CD14-positive monocyte (primary cell): ENCODE results near the gene OVCA2. TPM values are rescaled to one million over a fixed set of nuclear protein-coding genes. Genes with fewer than 3 reads are reported as not detected.

Experiments used
- DNase-seq, 3 donors: peaks; one replicate each; pipeline ENCODE4 v3.0.0-alpha.2; 2011 to 2022
- H2AFZ ChIP-seq: 2 replicates; pipeline ENCODE4 v1.6.0; 2012; ENCODE audit warnings: mild to moderate bottlenecking, low read depth, low read length, inconsistent platforms; ENCODE audit not compliant: insufficient read depth, poor library complexity, severe bottlenecking
- H3K27ac ChIP-seq, 2 donors: 1 replicate in 1 of 2; 2 replicates in 1 of 2; pipeline ENCODE4 v1.5.1; 2012 to 2013; ENCODE audit warnings: low read length in 2 of 2, control low read depth in 1 of 2, inconsistent platforms in 1 of 2, low read depth in 1 of 2, mild to moderate bottlenecking in 1 of 2
- H3K27me3 ChIP-seq, 2 donors: one replicate each; pipeline versions ENCODE4 v1.6.0 to v1.6.1; 2011 to 2013; ENCODE audit warnings: low read length in 2 of 2; ENCODE audit not compliant: control insufficient read depth in 2 of 2, insufficient read depth in 2 of 2
- H3K36me3 ChIP-seq, 2 donors: replicated peaks in 1 of 2; 1 replicate in 1 of 2; 2 replicates in 1 of 2; pipeline versions ENCODE4 v1.5.1 to v1.6.1; 2012 to 2013; ENCODE audit warnings: low read length in 2 of 2, control low read depth in 1 of 2, inconsistent platforms in 1 of 2, mild to moderate bottlenecking in 1 of 2; ENCODE audit not compliant: insufficient read depth in 2 of 2, control insufficient read depth in 1 of 2
- H3K4me1 ChIP-seq, 2 donors: 1 replicate in 1 of 2; 2 replicates in 1 of 2; pipeline versions ENCODE4 v1.5.1 to v1.6.1; 2012 to 2013; ENCODE audit warnings: low read length in 2 of 2, control low read depth in 1 of 2, inconsistent platforms in 1 of 2, mild to moderate bottlenecking in 1 of 2, moderate library complexity in 1 of 2; ENCODE audit not compliant: insufficient read depth in 2 of 2, control insufficient read depth in 1 of 2
- H3K4me2 ChIP-seq: replicated peaks from 2 replicates; pipeline ENCODE3; 2012; ENCODE audit warnings: low read length, moderate library complexity, mild to moderate bottlenecking; ENCODE audit not compliant: poor library complexity, severe bottlenecking; ENCODE audit errors: extremely low read depth
- H3K4me3 ChIP-seq, 3 experiments: fragments of 200-600 bp in 1 of 3; sonication (generic) in 1 of 3; replicated peaks in 1 of 3; 1 replicate in 2 of 3; 2 replicates in 1 of 3; pipeline ENCODE4 v1.5.1; 2011 to 2013; ENCODE audit warnings: low read length in 3 of 3, mild to moderate bottlenecking in 3 of 3, control low read depth in 2 of 3, low read depth in 2 of 3, inconsistent platforms in 1 of 3, moderate library complexity in 1 of 3
- H3K79me2 ChIP-seq: 2 replicates; pipeline ENCODE4 v1.6.0; 2012; ENCODE audit warnings: mild to moderate bottlenecking, control low read depth, inconsistent platforms, low read length, moderate library complexity; ENCODE audit not compliant: insufficient read depth
- H3K9ac ChIP-seq: 2 replicates; pipeline ENCODE4 v1.6.0; 2017; ENCODE audit warnings: low read length, mild to moderate bottlenecking; ENCODE audit not compliant: insufficient read depth, poor library complexity, severe bottlenecking
- H3K9me3 ChIP-seq, 2 donors: replicated peaks in 1 of 2; 1 replicate in 1 of 2; 2 replicates in 1 of 2; pipeline versions ENCODE4 v1.5.1 to v1.6.1; 2012 to 2013; ENCODE audit warnings: low read length in 2 of 2, control low read depth in 1 of 2; ENCODE audit not compliant: control insufficient read depth in 1 of 2, insufficient read depth in 1 of 2
- H4K20me1 ChIP-seq: 2 replicates; pipeline ENCODE4 v1.6.0; 2012; ENCODE audit warnings: mild to moderate bottlenecking, low read length, control low read depth, moderate library complexity; ENCODE audit not compliant: insufficient read depth
- H3K27ac Mint-ChIP-seq, 7 donors: one replicate each; pipeline ENCODE4 v1.8.0; 2020; ENCODE audit warnings: mild to moderate bottlenecking in 7 of 7, mixed read lengths in 7 of 7, moderate library complexity in 6 of 7, inconsistent platforms in 2 of 7
- H3K27me3 Mint-ChIP-seq, 3 donors: one replicate each; pipeline ENCODE4 v1.8.0; 2021 to 2022; ENCODE audit warnings: low read depth in 3 of 3, mild to moderate bottlenecking in 3 of 3, mixed read lengths in 3 of 3, moderate library complexity in 3 of 3, inconsistent platforms in 1 of 3
- H3K36me3 Mint-ChIP-seq, 2 donors: one replicate each; pipeline ENCODE4 v1.8.0; 2020; ENCODE audit warnings: mixed read lengths in 2 of 2, inconsistent platforms in 1 of 2, mild to moderate bottlenecking in 1 of 2
- H3K4me1 Mint-ChIP-seq: one replicate; pipeline ENCODE4 v1.8.0; 2020; ENCODE audit warnings: mild to moderate bottlenecking, mixed read lengths
- H3K4me3 Mint-ChIP-seq, 2 donors: one replicate each; pipeline ENCODE4 v1.8.0; 2020; ENCODE audit warnings: mild to moderate bottlenecking in 2 of 2, mixed read lengths in 2 of 2, moderate library complexity in 1 of 2
- H3K9me3 Mint-ChIP-seq, 7 donors: one replicate each; pipeline ENCODE4 v1.8.0; 2020 to 2022; ENCODE audit warnings: mixed read lengths in 7 of 7, mild to moderate bottlenecking in 6 of 7, moderate library complexity in 6 of 7, inconsistent platforms in 2 of 7
- CTCF ChIP-seq: fragments of 200-600 bp; IDR thresholded peaks from one replicate; pipeline ENCODE4 v1.8.0; 2022; ENCODE audit warnings: antibody characterized with exemption, mild to moderate bottlenecking
- WGBS: methylation state at CpG from one replicate; pipeline ENCODE4 v1.1.5; 2013; ENCODE audit warnings: missing lambda C conversion rate; ENCODE audit not compliant: insufficient coverage; 5-methylcytosine and 5-hydroxymethylcytosine counted together
- intact Hi-C, 2 donors: fragments of 100-400 bp; cut with micrococcal nuclease; formaldehyde crosslinking; loops; one replicate each; pipeline versions ENCODE4 v1.15.0 to v1.15.1; 2023
- polyA plus RNA-seq, 3 donors: library from polyadenylated mRNA; depleted of rRNA in 1 of 3; unstranded in 2 of 3; stranded (reverse) in 1 of 3; fragments of 300-500 nt in 2 of 3; fragments of >200 nt in 1 of 3; fragmentation: Illumina TruSeq in 2 of 3; gene quantifications; 1 replicate in 2 of 3; 2 replicates in 1 of 3; pipeline ENCODE4 v1.2.3, GENCODE V29; 2012 to 2021

Gene OVCA2
- polyA plus RNA-seq, 3 donors, result 30.5 to 94.9 (median 69.1) TPM

GRCh38 chr17:2013994-2014317 lies 27.9 kb upstream of the OVCA2 start:
- Mint-ChIP-seq H3K9me3 (peaks cover 0 to 6% (median 3%) of the 10 kb centered on the region in 7 donors), H3K4me3 (no peak overlapping the region), H3K27me3 (peaks cover 6 to 24% (median 16%) of the 10 kb centered on the region in 3 donors), H3K36me3 (no peaks in the 10 kb centered on the region), H3K27ac (no peak overlapping the region), H3K4me1 (peaks cover 10% of the 10 kb centered on the region)
- Histone ChIP-seq H3K36me3 (no peaks in the 10 kb centered on the region), H3K9ac (no peak overlapping the region), H3K4me1 (no peaks in the 10 kb centered on the region), H3K79me2 (no peaks in the 10 kb centered on the region), H3K27ac (no peak overlapping the region), H3K27me3 (no peaks in the 10 kb centered on the region), H3K9me3 (peaks cover 0 to 6% of the 10 kb centered on the region in 2 donors), H3K4me3 (no peak overlapping the region), H2AFZ (no peak overlapping the region), H4K20me1 (no peaks in the 10 kb centered on the region), H3K4me2 (no peak overlapping the region)
- no peak for DNase-seq
- 100% methylated on average over 1 of the region's 1 CpG for WGBS
- no peak for TF ChIP-seq CTCF
- intact Hi-C loops, result no loop called here

GRCh38 chr17:2015314-2015713 lies 26.5 kb upstream of the OVCA2 start:
- no peak overlapping the region for H3K4me2 ChIP-seq
- peaks cover 8 to 37% (median 20%) of the 10 kb centered on the region in 3 donors for H3K27me3 Mint-ChIP-seq
- no peaks in the 10 kb centered on the region for H3K36me3 Mint-ChIP-seq
- no peaks in the 10 kb centered on the region for H3K36me3 ChIP-seq
- no peak for TF ChIP-seq CTCF
- no peaks in the 10 kb centered on the region for H3K79me2 ChIP-seq
- intact Hi-C loops, result no loop called here
- H3K27ac Mint-ChIP-seq, result no peak overlapping the region
- H2AFZ ChIP-seq, result no peak overlapping the region
- no peak for DNase-seq
- 95% methylated on average over 14 of the region's 14 CpGs for WGBS
- H3K4me1 Mint-ChIP-seq, result peaks cover 10% of the 10 kb centered on the region
- peaks cover 0 to 6% (median 3%) of the 10 kb centered on the region in 7 donors for H3K9me3 Mint-ChIP-seq
- H4K20me1 ChIP-seq, result no peaks in the 10 kb centered on the region
- H3K27ac ChIP-seq, result no peak overlapping the region
- no peak overlapping the region for H3K9ac ChIP-seq
- no peak overlapping the region for H3K4me3 ChIP-seq
- H3K9me3 ChIP-seq, result peaks cover 0 to 6% of the 10 kb centered on the region in 2 donors
- H3K4me3 Mint-ChIP-seq, result peak overlapping the region in 1 of 2 donors; percentile 16
- peaks cover 0 to 8% of the 10 kb centered on the region in 2 donors for H3K27me3 ChIP-seq
- no peaks in the 10 kb centered on the region for H3K4me1 ChIP-seq
